Duodenal mucosa (tissue), 2 donors: ENCODE results near the gene RAB9A.
"Not testable (repeated sequence)": the region's sequence is repeated elsewhere in the genome, so short reads cannot be mapped to it uniquely, and the experiment has no call there.

ENCODE experiments used
- H3K27ac ChIP-seq: one replicate; pipeline ENCODE4 v1.7.0; 2013; ENCODE audit warnings: low read depth, low read length
- H3K27me3 ChIP-seq, 2 donors: one replicate each; pipeline ENCODE4 v1.7.0; 2013; ENCODE audit warnings: low read length in 2 of 2, control low read depth in 1 of 2; ENCODE audit not compliant: insufficient read depth in 2 of 2, control insufficient read depth in 1 of 2
- H3K36me3 ChIP-seq, 2 donors: one replicate each; pipeline ENCODE4 v1.7.0; 2013; ENCODE audit warnings: low read length in 2 of 2, control low read depth in 1 of 2; ENCODE audit not compliant: insufficient read depth in 2 of 2, control insufficient read depth in 1 of 2
- H3K4me1 ChIP-seq, 2 donors: one replicate each; pipeline ENCODE4 v1.7.0; 2013; ENCODE audit warnings: low read length in 2 of 2, control low read depth in 1 of 2; ENCODE audit not compliant: insufficient read depth in 2 of 2, control insufficient read depth in 1 of 2
- H3K4me3 ChIP-seq, 2 donors: one replicate each; pipeline ENCODE4 v1.7.0; 2013; ENCODE audit warnings: low read length in 2 of 2, low read depth in 1 of 2
- H3K9ac ChIP-seq, 2 donors: one replicate each; pipeline ENCODE4 v1.7.0; 2013; ENCODE audit warnings: low read length in 2 of 2, low read depth in 1 of 2
- H3K9me3 ChIP-seq, 2 donors: one replicate each; pipeline ENCODE4 v1.7.0; 2013; ENCODE audit warnings: low read length in 2 of 2, control low read depth in 1 of 2; ENCODE audit not compliant: control insufficient read depth in 1 of 2

Gene RAB9A

DNA sequence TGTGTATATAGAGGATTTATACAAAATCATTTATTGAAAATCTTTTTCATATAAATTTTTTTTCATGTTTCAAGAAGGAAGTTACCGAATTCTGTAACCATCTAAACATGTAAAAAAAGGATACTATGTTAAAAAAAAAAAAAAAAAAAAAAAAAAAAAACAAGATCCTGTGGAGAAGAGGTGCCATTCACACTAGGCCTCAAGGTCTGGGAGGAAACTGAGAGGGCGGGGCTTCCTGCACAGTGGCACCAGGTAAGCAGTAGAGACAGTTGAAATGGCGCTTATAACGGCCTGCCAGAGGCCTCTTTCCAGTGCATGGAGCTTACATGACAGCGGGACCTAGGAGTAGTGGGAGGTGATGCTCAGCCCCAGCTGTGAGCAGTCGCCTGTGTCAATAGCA lies 28.0 kb downstream of the RAB9A start:
- H3K27me3 ChIP-seq, result no peaks in the 10 kb centered on the region

DNA sequence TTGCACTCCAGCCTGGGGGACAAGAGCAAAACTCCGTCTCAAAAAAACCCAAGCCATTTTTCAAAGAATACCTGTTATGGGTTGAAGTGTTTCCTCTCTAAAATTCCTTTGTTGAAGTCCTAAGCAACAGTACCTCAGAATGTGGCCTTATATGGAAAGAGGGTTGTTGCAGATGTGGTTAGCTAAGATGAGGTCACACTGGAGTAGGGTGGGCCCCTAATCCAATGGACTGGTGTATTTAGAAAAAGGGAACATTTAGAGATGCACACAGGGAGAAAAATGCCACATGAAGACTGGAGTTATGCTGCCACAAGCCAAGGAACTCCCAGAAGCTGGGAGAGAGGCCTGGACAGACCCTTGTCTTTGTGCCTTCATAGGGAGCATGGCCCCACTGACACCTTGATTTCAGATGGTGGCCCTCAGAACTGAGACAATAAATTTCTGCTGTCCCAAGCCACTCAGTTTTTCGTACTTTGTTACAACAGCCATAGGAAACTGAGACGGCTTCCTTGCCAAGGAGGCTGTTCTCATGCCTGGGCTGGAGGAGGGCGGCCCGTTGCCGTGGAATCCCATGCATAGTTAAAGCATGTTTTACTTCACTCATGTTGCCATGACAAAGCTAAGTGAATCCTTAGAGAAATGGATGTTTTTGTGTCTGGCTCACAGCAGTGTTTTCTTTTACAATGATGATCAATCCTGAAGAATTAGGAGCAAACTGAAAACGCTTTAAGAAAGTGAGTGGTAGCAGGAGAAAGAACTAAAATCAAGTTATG lies 29.0 kb downstream of the RAB9A start:
- Histone ChIP-seq H3K36me3 (peaks cover 4 to 25% of the 10 kb centered on the region in 2 donors), H3K4me1 (peaks cover 0 to 8% of the 10 kb centered on the region in 2 donors), H3K4me3 (no peak overlapping the region), H3K27ac (no peak overlapping the region), H3K9me3 (no peaks in the 10 kb centered on the region), H3K9ac (no peak overlapping the region), H3K27me3 (no peaks in the 10 kb centered on the region)

More for the DNA sequence above, 28.0 kb downstream of the RAB9A start:
- peaks cover 4 to 29% of the 10 kb centered on the region in 2 donors for H3K36me3 ChIP-seq
- H3K9ac ChIP-seq, result no peak overlapping the region
- no peaks in the 10 kb centered on the region for H3K9me3 ChIP-seq
- H3K4me1 ChIP-seq, result peaks cover 0 to 3% of the 10 kb centered on the region in 2 donors
- H3K4me3 ChIP-seq, result no peak overlapping the region
- no peak overlapping the region for H3K27ac ChIP-seq

DNA sequence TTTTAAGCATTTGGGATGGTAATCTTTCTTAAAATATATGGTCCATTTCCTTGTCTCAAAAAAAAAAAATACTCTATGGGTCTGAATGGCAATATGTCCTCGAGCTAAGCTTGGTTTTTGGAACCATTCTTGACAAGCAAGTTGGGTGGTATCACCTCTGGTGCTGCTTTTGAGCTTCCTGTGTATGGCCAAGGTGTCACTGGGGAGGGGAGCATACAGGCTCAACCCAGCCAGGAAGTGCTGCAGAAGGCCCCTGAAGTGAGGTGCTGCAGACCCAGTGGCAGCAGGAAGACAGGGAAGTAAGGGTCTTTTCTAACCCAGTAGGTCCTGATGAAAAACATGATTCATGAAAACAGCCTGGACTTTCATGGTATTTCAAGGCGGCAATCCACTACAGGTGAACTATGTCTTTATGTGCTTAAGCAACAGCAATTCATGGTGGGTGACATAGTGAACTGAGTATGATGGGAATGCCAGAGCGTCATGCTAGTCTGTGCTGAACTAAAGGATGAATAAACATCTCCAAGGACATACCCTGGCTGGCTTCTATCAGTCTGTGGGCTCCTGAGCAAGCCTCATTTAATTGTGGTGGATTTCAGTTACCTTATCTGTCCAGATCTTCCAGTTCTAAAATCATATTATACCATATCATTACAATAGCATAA lies 30.4 kb downstream of the RAB9A start:
- H3K9ac ChIP-seq, result no peak overlapping the region
- no peaks in the 10 kb centered on the region for H3K9me3 ChIP-seq
- peaks cover 0 to 8% of the 10 kb centered on the region in 2 donors for H3K4me1 ChIP-seq
- H3K27me3 ChIP-seq, result no peaks in the 10 kb centered on the region
- no peak overlapping the region for H3K4me3 ChIP-seq
- no peak overlapping the region for H3K27ac ChIP-seq
- H3K36me3 ChIP-seq, result peaks cover 4 to 25% of the 10 kb centered on the region in 2 donors

DNA sequence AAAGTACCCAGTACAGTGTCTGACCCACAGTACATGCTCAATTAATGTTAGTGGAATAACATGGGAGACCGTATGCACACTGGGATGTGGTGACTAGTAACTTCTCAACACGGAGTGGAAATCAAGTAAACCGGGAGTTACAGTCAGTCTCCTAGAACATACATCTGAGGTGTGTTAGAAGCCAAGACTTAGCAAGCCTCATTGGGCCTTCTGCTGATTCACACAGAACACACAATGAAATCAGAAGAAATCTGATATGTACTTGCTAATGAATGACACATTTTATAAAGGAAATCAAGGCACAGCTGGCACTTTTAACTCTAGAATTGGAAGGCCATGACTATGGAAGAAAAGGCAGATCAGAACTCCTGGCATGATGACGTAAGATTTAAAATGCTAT lies 32.4 kb downstream of the RAB9A start:
- H3K27me3 ChIP-seq, result no peaks in the 10 kb centered on the region
- no peak overlapping the region for H3K27ac ChIP-seq
- no peaks in the 10 kb centered on the region for H3K9me3 ChIP-seq
- H3K4me1 ChIP-seq, result peaks cover 0 to 8% of the 10 kb centered on the region in 2 donors
- H3K36me3 ChIP-seq, result peaks cover 4 to 15% of the 10 kb centered on the region in 2 donors
- H3K4me3 ChIP-seq, result no peak overlapping the region
- no peak overlapping the region for H3K9ac ChIP-seq

DNA sequence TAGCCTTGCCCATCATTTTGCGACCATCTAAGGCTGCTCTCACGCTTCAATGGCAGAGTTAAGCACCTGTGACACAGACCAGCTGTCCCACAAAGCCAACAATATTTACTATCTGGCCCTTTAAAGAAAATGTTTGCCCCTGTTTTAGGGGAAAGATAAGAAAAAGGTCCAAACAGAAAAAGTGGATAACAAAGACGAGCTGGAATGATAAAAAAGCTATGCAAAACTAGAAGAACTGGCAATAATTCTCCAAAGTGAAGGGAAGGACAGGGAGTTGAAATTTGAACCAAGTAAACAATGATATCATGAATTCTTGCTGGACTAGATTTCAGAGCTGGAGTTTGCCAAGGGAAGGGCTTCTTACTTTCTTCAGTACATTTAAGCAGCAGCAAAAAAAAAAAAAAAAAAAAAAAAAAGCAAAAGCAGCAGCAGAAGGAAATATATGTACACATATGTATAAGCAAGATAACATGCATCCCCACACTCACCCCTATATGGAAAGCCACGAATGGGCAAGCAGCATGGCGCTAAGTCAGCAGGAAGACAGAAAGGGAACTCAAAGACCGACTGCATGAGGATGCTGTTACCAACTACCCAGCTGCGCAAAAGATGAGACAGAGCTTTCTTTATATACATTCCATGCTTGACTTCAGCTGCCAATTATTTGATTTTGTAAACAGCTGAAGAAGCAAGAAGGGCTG lies 33.0 kb downstream of the RAB9A start:
- Histone ChIP-seq H3K27me3 (no peaks in the 10 kb centered on the region), H3K9ac (no peak overlapping the region), H3K4me1 (peaks cover 0 to 8% of the 10 kb centered on the region in 2 donors), H3K36me3 (peaks cover 4 to 12% of the 10 kb centered on the region in 2 donors), H3K9me3 (no peaks in the 10 kb centered on the region), H3K4me3 (no peak overlapping the region), H3K27ac (no peak overlapping the region)

DNA sequence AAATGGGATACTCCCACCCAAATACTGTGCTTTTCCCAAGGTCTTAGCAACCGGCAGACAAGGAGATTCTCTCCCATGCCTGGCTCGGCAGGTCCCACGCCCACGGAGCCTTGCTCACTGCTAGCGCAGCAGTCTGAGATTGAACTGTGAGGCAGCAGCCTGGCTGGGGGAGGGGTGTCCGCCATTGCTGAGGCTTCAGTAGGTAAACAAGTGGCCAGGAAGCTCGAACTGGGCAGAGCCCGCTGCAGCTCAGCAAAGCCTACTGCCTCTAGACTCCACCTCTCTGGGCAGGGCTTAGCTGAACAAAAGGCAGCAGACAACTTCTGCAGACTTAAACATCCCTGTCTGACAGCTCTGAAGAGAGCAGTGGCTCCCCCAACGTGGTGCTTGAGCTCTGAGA lies 36.0 kb downstream of the RAB9A start:
- H3K4me1 ChIP-seq, H3K4me3 ChIP-seq, H3K27me3 ChIP-seq, H3K36me3 ChIP-seq, H3K9me3 ChIP-seq, H3K9ac ChIP-seq, H3K27ac ChIP-seq: not testable (repeated sequence)

DNA sequence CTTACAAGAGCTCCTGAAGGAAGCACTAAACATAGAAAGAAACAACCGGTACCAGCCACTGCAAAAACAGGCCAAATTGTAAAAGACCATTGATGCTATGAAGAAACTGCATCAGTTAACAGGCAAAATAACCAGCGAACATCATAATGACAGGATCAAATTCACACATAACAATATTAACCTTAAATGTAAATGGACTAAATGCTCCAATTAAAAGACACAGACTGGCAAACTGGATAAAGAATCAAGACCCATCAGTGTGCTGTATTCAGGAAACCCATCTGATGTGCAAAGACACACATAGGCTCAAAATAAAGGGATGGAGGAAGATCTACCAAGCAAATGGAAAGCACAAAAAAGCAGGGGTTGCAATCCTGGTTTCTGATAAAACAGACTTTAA lies 37.7 kb downstream of the RAB9A start:
- not testable (repeated sequence) for H3K4me3 ChIP-seq, H3K9me3 ChIP-seq, H3K4me1 ChIP-seq, H3K27ac ChIP-seq, H3K9ac ChIP-seq, H3K36me3 ChIP-seq, H3K27me3 ChIP-seq

DNA sequence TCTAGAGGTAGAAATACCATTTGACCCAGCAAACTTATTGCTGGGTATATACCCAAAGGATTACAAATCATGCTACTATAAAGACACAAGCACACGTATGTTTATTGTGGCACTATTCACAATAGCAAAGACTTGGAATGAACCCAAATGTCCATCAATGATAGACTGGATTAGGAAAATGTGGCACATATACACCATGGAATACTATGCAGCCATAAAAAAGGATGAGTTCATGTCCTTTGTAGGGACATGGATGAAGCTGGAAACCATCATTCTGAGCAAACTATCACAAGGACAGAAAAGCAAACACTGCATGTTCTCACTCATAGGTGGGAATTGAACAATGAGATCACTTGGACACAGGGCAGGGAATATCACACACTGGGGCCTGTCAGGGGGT lies 41.6 kb downstream of the RAB9A start:
- H3K36me3 ChIP-seq, H3K27me3 ChIP-seq, H3K27ac ChIP-seq, H3K9ac ChIP-seq, H3K4me3 ChIP-seq, H3K9me3 ChIP-seq: not testable (repeated sequence)
- H3K4me1 ChIP-seq, result peaks cover 13 to 14% of the 10 kb centered on the region in 2 donors

DNA sequence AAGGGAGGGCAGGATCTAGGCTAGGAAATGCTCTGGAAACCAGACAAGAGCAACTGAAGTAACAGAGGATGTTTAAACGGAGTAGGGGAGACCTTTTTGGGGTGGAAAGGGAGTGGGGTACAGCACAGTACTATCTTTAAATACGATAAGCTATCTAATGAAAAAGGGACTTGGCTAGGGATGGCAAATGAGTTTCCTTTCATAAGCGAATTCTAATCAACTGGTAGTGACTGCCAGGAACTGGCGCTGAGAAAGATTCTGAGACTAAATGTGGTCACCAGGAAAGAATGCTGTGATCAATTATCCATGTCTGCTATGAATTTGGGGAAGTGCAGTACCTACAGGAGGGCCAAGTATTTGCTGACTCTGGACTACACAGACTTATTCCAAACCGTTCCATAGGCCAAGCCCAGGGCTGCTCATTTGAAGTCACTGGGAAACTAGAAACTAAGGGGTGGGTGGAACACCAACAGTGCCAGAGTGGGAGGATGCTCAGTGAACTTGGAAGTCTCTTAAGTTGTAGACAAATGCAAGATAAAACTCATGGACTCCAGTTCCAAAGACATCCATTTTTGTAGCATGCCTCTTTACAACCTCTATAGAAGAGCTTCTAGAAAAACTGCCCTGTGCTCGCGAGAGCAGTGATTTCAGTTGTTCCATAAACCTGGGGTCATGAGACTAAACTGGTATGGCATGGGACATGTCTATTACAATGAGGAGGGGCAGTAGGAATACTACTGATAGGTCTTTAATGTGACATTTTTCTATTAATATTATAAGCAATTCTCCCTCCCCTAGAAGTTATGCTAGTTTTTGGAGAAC lies 43.5 kb downstream of the RAB9A start:
- Histone ChIP-seq H3K4me3 (no peak overlapping the region), H3K4me1 (peaks cover 13 to 14% of the 10 kb centered on the region in 2 donors), H3K27me3 (no peaks in the 10 kb centered on the region), H3K9ac (no peak overlapping the region), H3K9me3 (no peaks in the 10 kb centered on the region), H3K27ac (no peak overlapping the region), H3K36me3 (no peaks in the 10 kb centered on the region)
